ENCODE measurements around the gene DBT.

DNA sequence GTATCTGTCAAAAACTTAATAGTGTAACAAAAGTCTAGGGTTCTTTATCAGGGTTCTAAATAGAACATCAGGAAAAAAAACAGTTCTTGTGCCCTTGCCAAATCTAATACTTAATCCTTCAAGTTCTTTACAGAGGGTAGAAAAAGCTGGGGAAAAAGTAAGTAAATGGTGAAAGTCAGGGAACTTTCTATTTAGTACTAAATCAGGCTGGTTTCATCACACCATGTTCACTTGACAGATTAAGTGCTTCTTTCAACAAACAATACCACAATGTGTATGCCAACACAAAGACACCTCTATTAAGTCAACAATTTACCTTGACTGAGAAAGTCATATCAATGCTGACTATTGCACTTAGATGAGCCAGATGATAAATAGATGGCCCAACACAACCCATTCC is 9.7 kb downstream of the DBT start:
- TF ChIP-seq, protein P1, sequence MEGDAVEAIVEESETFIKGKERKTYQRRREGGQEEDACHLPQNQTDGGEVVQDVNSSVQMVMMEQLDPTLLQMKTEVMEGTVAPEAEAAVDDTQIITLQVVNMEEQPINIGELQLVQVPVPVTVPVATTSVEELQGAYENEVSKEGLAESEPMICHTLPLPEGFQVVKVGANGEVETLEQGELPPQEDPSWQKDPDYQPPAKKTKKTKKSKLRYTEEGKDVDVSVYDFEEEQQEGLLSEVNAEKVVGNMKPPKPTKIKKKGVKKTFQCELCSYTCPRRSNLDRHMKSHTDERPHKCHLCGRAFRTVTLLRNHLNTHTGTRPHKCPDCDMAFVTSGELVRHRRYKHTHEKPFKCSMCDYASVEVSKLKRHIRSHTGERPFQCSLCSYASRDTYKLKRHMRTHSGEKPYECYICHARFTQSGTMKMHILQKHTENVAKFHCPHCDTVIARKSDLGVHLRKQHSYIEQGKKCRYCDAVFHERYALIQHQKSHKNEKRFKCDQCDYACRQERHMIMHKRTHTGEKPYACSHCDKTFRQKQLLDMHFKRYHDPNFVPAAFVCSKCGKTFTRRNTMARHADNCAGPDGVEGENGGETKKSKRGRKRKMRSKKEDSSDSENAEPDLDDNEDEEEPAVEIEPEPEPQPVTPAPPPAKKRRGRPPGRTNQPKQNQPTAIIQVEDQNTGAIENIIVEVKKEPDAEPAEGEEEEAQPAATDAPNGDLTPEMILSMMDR (IDR thresholded peaks at IDR 0.05): no peak
- no peak for TF ChIP-seq POLR2AphosphoS5 (IDR thresholded peaks at IDR 0.05)

All from stomach (tissue), 4 donors.